AG09309 (cell line): Measurements from ENCODE around the gene HBQ1.
"Not testable (repeated sequence)": the region's sequence is repeated elsewhere in the genome, so short reads cannot be mapped to it uniquely, and the experiment has no call there.

Source experiments
- DNase-seq: peaks from one replicate; pipeline ENCODE4 v3.0.0-alpha.2; 2010; ENCODE audit warnings: low read depth
- H3K4me3 ChIP-seq: 2 replicates; pipeline ENCODE4 v1.5.1; 2011; ENCODE audit warnings: mild to moderate bottlenecking, low read depth, low read length, moderate library complexity; ENCODE audit not compliant: control insufficient read depth
- TF ChIP-seq, protein P1 (sequence below): IDR thresholded peaks from 2 replicates; pipeline ENCODE4 v1.5.1; 2011; ENCODE audit warnings: mild to moderate bottlenecking, low read depth, low read length, inconsistent platforms; ENCODE audit not compliant: insufficient read depth, control insufficient read depth; ENCODE audit errors: missing control alignments

The HBQ1 gene

GRCh38 chr16:160691-161190 is 19.5 kb upstream of the HBQ1 start:
- DNase-seq: no peak
- H3K4me3 ChIP-seq: no peak overlapping the region
- TF ChIP-seq, protein P1, sequence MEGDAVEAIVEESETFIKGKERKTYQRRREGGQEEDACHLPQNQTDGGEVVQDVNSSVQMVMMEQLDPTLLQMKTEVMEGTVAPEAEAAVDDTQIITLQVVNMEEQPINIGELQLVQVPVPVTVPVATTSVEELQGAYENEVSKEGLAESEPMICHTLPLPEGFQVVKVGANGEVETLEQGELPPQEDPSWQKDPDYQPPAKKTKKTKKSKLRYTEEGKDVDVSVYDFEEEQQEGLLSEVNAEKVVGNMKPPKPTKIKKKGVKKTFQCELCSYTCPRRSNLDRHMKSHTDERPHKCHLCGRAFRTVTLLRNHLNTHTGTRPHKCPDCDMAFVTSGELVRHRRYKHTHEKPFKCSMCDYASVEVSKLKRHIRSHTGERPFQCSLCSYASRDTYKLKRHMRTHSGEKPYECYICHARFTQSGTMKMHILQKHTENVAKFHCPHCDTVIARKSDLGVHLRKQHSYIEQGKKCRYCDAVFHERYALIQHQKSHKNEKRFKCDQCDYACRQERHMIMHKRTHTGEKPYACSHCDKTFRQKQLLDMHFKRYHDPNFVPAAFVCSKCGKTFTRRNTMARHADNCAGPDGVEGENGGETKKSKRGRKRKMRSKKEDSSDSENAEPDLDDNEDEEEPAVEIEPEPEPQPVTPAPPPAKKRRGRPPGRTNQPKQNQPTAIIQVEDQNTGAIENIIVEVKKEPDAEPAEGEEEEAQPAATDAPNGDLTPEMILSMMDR: no peak

DNA sequence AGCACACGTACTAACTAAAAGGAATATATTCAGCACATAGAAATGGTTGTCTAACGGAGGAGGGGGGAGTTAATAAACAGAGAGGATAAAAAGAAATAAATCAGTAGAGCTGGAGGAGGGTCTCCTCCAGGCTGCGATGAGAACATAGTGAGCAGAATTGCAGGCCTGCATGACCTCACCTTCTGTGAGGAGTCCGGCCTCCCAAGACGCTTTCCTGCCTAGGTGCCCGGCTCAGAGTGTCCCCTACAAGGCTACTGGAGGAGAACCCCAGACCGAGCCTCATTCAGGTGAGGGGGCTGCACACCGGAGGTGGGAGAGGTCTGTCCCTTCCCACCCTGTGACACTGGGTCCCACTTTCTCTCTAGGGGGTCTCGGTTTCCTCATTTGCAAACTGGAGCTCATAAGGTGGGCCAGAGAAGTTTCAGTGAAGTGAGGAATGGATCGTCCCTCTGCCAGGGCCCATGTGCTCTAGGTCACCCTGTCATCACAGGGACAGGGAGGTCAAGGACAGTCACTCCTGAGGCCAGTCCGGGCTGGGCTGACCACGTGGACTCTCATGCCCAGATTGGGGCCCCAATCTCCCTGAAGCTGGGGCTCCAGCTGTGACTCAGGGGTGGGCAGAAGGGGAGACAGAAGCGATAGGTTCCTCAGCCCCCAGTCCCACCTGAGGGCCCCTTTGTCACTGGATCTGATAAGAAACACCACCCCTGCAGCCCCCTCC is 17.8 kb upstream of the HBQ1 start:
- H3K4me3 ChIP-seq: no peak overlapping the region
- TF ChIP-seq, protein P1: no peak
- DNase-seq: no peak

- not testable (repeated sequence) for DNase-seq, H3K4me3 ChIP-seq
These were observed 17.1 kb upstream of the HBQ1 start for GRCh38 chr16:163139-163538.

GRCh38 chr16:163696-164095 is 16.6 kb upstream of the HBQ1 start:
- not testable (repeated sequence) for DNase-seq, H3K4me3 ChIP-seq

- DNase-seq, H3K4me3 ChIP-seq: not testable (repeated sequence)
These were observed 16.0 kb upstream of the HBQ1 start for GRCh38 chr16:164134-164823.

DNA sequence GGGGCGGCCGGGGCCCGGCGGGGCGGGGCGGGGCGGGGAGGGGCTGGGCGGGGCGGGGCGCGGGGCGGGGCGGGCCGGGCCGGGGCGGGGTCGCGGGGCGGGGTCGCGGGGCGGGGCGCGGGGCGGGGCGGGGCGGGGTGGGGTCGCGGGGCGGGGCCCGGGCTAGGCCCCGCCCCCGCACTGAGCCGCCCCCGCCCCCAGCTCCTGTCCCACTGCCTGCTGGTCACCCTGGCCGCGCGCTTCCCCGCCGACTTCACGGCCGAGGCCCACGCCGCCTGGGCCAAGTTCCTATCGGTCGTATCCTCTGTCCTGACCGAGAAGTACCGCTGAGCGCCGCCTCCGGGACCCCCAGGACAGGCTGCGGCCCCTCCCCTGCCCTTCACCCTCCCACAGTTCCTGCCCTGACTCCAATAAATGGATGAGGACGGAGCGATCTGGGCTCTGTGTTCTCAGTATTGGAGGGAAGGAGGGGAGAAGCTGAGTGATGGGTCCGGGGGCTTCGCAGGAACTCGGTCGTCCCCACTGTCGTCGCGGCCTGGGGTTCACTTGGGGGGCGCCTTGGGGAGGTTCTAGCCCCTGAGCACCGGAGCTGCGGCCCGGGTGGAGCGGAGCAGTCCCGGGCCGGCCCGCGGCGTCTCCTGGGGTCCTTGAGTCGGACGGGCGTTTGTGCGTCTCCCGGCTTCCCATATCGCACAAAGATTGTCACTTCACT is 15.3 kb upstream of the HBQ1 start:
- DNase-seq: no peak
- H3K4me3 ChIP-seq: no peak overlapping the region
- TF ChIP-seq, protein P1: no peak

DNA sequence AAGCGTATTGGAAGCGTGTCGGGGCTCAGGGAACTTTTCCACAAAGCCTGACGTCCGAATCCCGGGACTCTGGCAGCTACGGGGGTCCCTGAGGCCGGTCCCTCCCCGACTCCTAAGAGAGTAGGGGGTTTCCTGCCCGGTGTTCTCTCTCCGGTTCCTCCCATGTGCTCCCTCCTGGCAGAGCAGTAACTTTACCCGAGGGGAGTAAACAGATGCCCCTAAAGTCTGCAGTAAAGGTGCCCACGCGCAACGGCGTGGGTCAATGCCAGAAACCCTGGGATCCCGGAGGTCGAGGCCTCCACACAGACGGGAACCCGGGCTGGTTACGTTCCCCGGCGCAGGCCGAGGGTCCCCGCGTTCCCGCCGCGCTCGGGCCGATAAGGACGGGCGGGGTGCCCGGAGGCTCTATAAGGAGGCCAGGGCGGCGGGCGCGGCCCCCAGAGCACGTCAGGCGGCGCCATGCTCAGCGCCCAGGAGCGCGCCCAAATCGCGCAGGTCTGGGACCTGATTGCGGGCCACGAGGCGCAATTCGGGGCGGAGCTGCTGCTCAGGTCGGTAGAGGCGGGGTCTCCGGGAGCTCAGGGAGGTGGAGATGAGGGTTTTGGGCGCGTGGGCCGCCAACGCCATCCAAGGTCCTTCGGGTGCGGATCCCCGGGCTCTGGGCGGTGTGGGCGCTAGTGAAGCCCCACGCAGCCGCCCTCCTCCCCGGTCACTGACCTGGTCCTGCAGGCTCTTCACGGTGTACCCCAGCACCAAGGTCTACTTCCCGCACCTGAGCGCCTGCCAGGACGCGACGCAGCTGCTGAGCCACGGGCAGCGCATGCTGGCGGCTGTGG is 14.5 kb upstream of the HBQ1 start, which contains the start of gene HBM:
Gene HBM, plus strand, starts transcription at position 440 of the 836 bp plus-strand sequence. Its CDS starts 20 bp downstream, at position 460.
- TF ChIP-seq, protein P1: no peak
- H3K4me3 ChIP-seq: no peak within 1 kb of the TSS
- DNase-seq: no peak
